ENCODE data around the gene UBXN10. TPM values are rescaled to one million over a fixed set of nuclear protein-coding genes. Genes with fewer than 3 reads are reported as not detected.

The UBXN10 gene
- total and polyA plus RNA-seq, 2 experiments from 2014 or later: 0.63 to 1.2 TPM

GRCh38 chr1:20184481-20184900, 1.4 kb upstream of the UBXN10 start:
- Histone ChIP-seq H2AFZ (no peak overlapping the region), H3K9me2 (replicated peaks; ENCODE audit: insufficient read depth) (no peaks in the 10 kb centered on the region)
- 64% methylated on average over 6 of the region's 6 CpGs for WGBS (ENCODE audit: low lambda C conversion rate, missing lambda C conversion rate)

GRCh38 chr1:20184997-20185833, 681 bp upstream of the UBXN10 start:
- DNase-seq (ENCODE audit: low spot score): no peak
- Histone ChIP-seq H3K4me3 (peak overlapping the region; percentile 21), H3K27me3 (no peaks in the 10 kb centered on the region), H4K20me1 (ENCODE audit: insufficient read depth, poor library complexity, severe bottlenecking) (no peaks in the 10 kb centered on the region), H3K9me3 (ENCODE audit: low read depth) (no peaks in the 10 kb centered on the region), H3K4me2 (peak overlapping the region; percentile 99), H3K27ac (no peak overlapping the region), H3K4me1 (ENCODE audit: insufficient read depth) (peaks cover 7% of the 10 kb centered on the region), H3K79me2 (no peaks in the 10 kb centered on the region), H3K36me3 (replicated peaks; ENCODE audit: insufficient read depth, low read depth) (no peaks in the 10 kb centered on the region), H2AFZ (peak overlapping the region; percentile 84), H3K9me2 (replicated peaks; ENCODE audit: insufficient read depth) (no peaks in the 10 kb centered on the region)
- TF ChIP-seq EZH2phosphoT487 (IDR thresholded peaks at IDR 0.05; ENCODE audit: low read depth, severe bottlenecking, unreplicated experiment) (no peak), CTCF (IDR thresholded peaks at IDR 0.05; ENCODE audit: poor library complexity) (no peak), EZH2 (IDR thresholded peaks at IDR 0.05; ENCODE audit: borderline replicate concordance) (no peak)
- 63% methylated on average over 17 of the region's 17 CpGs for WGBS (ENCODE audit: low lambda C conversion rate, missing lambda C conversion rate)

More at GRCh38 chr1:20184481-20184900, 1.4 kb upstream of the UBXN10 start:
- peak overlapping the region; percentile 12 for H3K27ac ChIP-seq
- H3K79me2 ChIP-seq: no peaks in the 10 kb centered on the region
- H3K4me1 ChIP-seq (ENCODE audit: insufficient read depth): peaks cover 7% of the 10 kb centered on the region
- no peaks in the 10 kb centered on the region for H3K36me3 ChIP-seq (replicated peaks; ENCODE audit: insufficient read depth, low read depth)
- no peaks in the 10 kb centered on the region for H4K20me1 ChIP-seq (ENCODE audit: insufficient read depth, poor library complexity, severe bottlenecking)
- H3K9me3 ChIP-seq (ENCODE audit: low read depth): no peaks in the 10 kb centered on the region
- peak; percentile 28 for DNase-seq (ENCODE audit: low spot score)
- H3K4me3 ChIP-seq: no peak overlapping the region
- no peak overlapping the region for H3K4me2 ChIP-seq
- no peaks in the 10 kb centered on the region for H3K27me3 ChIP-seq
- TF ChIP-seq EZH2phosphoT487 (IDR thresholded peaks at IDR 0.05; ENCODE audit: low read depth, severe bottlenecking, unreplicated experiment) (no peak), EZH2 (IDR thresholded peaks at IDR 0.05; ENCODE audit: borderline replicate concordance) (no peak), CTCF (IDR thresholded peaks at IDR 0.05; ENCODE audit: poor library complexity) (no peak)

GRCh38 chr1:20187103-20187812, 1.4 kb downstream of the UBXN10 start:
- Histone ChIP-seq H3K9me3 (ENCODE audit: low read depth) (no peaks in the 10 kb centered on the region), H3K4me3 (no peak overlapping the region), H3K79me2 (no peaks in the 10 kb centered on the region), H2AFZ (no peak overlapping the region), H3K4me1 (ENCODE audit: insufficient read depth) (peaks cover 7% of the 10 kb centered on the region), H3K36me3 (replicated peaks; ENCODE audit: insufficient read depth, low read depth) (no peaks in the 10 kb centered on the region), H3K4me2 (no peak overlapping the region), H3K9me2 (replicated peaks; ENCODE audit: insufficient read depth) (no peaks in the 10 kb centered on the region), H3K27me3 (no peaks in the 10 kb centered on the region), H3K27ac (no peak overlapping the region), H4K20me1 (ENCODE audit: insufficient read depth, poor library complexity, severe bottlenecking) (no peaks in the 10 kb centered on the region)
- no peak for DNase-seq (ENCODE audit: low spot score)
- no peak for TF ChIP-seq CTCF (IDR thresholded peaks at IDR 0.05; ENCODE audit: poor library complexity)
- TF ChIP-seq EZH2 (IDR thresholded peaks at IDR 0.05; ENCODE audit: borderline replicate concordance): no peak
- 75% methylated on average over 7 of the region's 7 CpGs for WGBS (ENCODE audit: low lambda C conversion rate, missing lambda C conversion rate)
